ENCODE results near the gene HSPA6. TPM values are rescaled to one million over a fixed set of nuclear protein-coding genes. Genes with fewer than 3 reads are reported as not detected.
"Not testable (repeated sequence)": the region's sequence is repeated elsewhere in the genome, so short reads cannot be mapped to it uniquely, and the experiment has no call there.

Gene HSPA6
- total RNA-seq, 1 donor from 2014 or later = 0.99 TPM

DNA sequence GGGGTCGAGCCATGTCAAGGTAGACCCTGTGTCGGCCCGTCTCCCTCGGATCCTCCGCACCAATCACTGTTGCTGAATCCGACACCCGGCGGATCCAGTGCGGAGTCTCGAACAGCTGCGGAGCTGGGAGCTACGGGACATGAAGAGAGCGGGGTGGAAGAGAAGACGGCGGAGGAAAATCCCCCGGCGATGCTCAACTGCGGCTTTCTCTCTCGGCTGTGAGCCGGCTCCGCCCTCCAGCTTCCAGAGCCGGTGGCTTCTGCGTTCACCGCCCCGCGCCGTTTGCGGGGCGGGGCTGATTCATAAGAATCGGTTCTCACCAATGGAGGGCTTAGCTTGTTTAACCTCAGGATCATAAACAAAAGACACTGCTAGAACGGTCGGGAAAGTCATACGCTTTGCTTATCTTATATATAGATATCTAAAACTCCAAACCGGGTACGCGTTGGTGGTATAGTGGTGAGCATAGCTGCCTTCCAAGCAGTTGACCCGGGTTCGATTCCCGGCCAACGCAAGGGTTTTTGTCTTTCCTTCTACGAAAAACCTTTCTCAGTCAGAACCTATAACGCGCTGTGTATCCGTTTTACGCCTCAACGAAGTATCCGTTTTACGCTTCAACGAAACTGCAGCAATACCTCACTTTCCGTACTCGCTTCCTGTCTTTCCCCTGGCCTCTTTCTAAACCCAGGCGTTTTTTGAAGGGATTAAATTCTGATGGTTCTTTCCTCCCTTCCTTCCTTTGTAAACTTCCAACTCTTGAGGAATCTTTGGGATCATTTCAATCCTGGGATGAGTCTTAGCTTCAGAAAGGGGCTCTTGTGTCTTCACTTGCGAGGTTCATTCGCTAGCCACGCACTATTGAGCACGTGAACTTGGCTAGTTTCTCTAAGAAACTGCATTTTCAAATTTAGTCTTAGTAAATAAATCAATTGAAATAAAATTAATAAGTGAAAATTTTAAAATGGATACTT lies 6.6 kb downstream of the HSPA6 start:
- not testable (repeated sequence) for H3K9me3 Mint-ChIP-seq; H3K36me3 Mint-ChIP-seq (ENCODE audit: low read depth)
- Mint-ChIP-seq H3K27ac (peak overlapping the region; percentile 90), H3K27me3 (ENCODE audit: insufficient read depth) (peaks cover 23% of the 10 kb centered on the region), H3K4me1 (ENCODE audit: low read depth) (peaks cover 18% of the 10 kb centered on the region), H3K4me3 (peak overlapping the region; percentile 89)
- intact Hi-C loops (cut with micrococcal nuclease) = loop anchor here (1.0 to 10.0 kb wide), 7 partner anchors 9 to 210 kb away; no protein-coding TSS in a partner anchor
- peak; percentile 86 for DNase-seq (ENCODE audit: low spot score)

DNA sequence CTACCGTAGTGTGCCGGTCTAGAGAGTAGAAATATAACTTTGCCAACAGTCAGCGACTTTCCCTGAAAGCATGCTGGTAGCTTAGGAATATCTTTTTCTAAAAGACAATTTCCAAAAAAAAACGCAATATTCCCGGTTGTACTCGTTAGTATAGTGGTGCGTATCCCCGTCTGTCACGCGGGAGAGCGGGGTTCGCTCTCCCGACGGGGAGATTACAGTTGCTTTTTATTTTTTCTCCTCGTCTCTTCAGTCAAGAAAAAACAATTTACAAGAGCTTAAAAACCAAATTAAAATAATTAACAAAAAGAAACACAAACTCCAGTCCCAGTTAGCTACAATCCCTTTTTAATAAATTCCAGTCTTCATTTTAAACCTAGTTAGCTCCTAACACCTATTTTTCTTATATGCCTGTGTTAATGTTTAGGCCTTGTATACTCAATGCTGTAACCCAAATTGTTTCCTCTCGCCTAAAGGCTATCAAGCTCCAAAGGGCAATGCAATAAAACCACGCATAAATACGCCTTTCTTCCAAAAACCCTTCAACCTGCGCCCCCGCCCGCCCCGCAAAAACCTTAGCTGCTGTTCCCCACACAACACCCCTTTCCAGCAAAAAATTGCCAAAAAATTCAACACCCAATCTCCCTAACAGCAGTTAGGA lies 7.8 kb downstream of the HSPA6 start:
- peaks cover 23% of the 10 kb centered on the region for H3K4me1 Mint-ChIP-seq (ENCODE audit: low read depth)
- H3K9me3 Mint-ChIP-seq = peaks cover 5% of the 10 kb centered on the region
- intact Hi-C loops (cut with micrococcal nuclease) = loop anchor here (1.0 to 10.0 kb wide), 5 partner anchors 8 to 135 kb away; no protein-coding TSS in a partner anchor
- peaks cover 18% of the 10 kb centered on the region for H3K27me3 Mint-ChIP-seq (ENCODE audit: insufficient read depth)
- peak overlapping the region; percentile 58 for H3K27ac Mint-ChIP-seq
- H3K36me3 Mint-ChIP-seq (ENCODE audit: low read depth) = no peaks in the 10 kb centered on the region
- peak overlapping the region; percentile 22 for H3K4me3 Mint-ChIP-seq
- no peak for DNase-seq (ENCODE audit: low spot score)

DNA sequence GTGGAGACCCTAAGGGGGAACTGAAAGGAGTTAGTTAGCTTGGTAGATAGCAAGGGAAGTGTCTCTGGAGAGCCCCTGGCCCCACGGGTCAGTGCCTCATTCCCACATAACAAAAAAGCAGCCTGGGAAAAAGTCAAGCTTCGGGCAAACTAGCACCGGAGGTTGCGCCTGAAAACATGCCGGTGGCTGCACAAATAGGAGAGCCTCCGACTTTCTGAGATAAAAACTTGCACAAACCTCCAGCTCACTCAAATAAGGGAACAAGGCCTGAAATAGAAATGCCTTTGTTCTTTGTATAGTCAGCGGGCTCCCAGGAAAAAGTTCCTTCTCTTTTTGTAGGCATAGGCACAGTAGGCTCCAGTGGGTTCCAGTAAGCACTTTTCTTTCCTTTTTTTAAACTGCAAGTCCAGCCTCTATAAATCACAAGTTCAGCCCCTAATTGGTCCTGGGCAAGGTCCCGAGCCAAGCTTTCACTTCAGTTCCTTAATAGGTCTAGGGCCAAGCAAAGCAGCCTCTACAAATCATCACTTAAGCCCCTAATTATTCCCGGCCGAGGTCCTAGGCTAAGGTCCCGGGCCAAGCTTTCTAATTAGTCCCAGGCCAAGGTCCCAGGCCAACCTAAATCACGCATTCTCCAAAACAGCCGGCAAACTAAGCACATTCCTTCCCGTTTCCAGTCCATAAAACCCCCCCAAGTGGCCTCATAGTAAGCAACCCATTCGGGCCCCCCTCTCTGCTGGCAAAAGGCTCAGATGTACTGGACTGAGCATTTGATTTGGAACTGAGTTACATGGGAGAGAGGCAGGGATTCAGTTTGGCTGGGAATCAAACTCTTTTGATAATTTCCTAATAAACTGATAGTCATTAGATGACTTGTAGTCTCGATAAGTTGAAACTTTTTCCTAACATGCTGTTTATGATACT lies 8.6 kb downstream of the HSPA6 start:
- peaks cover 19% of the 10 kb centered on the region for H3K27me3 Mint-ChIP-seq (ENCODE audit: insufficient read depth)
- H3K4me1 Mint-ChIP-seq (ENCODE audit: low read depth) = peaks cover 30% of the 10 kb centered on the region
- DNase-seq (ENCODE audit: low spot score); H3K27ac Mint-ChIP-seq; H3K36me3 Mint-ChIP-seq (ENCODE audit: low read depth): not testable (repeated sequence)
- intact Hi-C loops (cut with micrococcal nuclease) = loop anchor here (5.0 to 10.0 kb wide), 3 partner anchors 48 to 136 kb away; no protein-coding TSS in a partner anchor
- peaks cover 11% of the 10 kb centered on the region for H3K9me3 Mint-ChIP-seq
- H3K4me3 Mint-ChIP-seq = peak overlapping the region; percentile 22

DNA sequence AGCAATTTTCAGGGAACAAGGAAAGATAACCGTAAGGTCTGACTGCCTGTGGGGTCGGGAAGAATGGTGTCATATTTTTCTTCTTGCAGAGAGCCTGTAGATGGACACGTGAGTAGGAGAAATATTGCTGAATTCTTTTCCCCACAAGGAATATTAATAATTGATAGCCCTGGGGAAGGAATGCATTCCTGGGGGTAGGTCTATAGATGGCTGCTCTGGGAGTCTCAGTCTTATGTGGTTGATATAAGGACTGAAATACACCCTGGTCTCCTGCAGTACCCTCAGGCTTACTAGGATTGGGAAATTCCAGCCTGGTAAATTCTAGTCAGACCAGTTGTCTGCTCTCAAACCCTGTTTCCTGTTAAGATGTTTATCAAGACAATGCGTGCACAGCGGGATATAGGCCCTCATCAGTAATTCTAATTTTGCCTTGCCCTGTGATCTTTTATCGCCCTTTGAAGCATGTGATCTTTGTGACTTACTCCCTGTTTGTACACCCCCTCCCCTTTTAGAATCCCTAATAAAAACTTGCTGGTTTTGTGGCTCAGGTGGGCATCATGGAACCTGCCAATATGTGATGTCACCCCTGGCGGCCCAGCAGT lies 12.8 kb downstream of the HSPA6 start:
- not testable (repeated sequence) for DNase-seq (ENCODE audit: low spot score); H3K36me3 Mint-ChIP-seq (ENCODE audit: low read depth); H3K27me3 Mint-ChIP-seq (ENCODE audit: insufficient read depth); H3K4me3 Mint-ChIP-seq; H3K27ac Mint-ChIP-seq
- Mint-ChIP-seq H3K9me3 (peaks cover 15% of the 10 kb centered on the region), H3K4me1 (ENCODE audit: low read depth) (peaks cover 42% of the 10 kb centered on the region)
- intact Hi-C loops (cut with micrococcal nuclease) = loop anchor here (10.0 kb wide), 2 partner anchors 52 to 112 kb away; no protein-coding TSS in a partner anchor

DNA sequence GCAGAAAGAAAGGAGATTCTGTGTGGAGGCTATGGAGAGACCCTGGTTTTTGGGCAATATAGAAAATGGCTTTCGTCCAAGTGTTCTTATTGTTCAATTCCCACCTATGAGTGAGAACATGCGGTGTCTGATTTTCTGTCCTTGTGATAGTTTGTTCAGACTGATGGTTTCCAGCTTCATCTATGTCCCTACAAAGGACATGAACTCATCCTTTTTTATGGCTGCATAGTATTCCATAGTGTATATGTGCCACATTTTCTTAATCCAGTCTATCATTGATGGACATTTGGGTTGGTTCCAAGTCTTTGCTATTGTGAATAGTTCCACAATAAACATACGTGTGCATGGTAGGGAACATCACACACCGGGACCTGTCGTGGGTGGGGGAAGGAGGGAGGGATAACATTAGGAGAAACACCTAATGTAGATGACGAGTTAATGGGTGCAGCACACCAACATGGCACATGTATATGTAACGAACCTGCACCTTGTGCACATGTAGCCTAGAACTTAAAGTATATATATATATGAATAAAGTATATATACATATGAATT lies 14.7 kb downstream of the HSPA6 start:
- H3K36me3 Mint-ChIP-seq (ENCODE audit: low read depth); H3K27ac Mint-ChIP-seq; DNase-seq (ENCODE audit: low spot score); H3K27me3 Mint-ChIP-seq (ENCODE audit: insufficient read depth); H3K4me3 Mint-ChIP-seq: not testable (repeated sequence)
- Mint-ChIP-seq H3K9me3 (peaks cover 15% of the 10 kb centered on the region), H3K4me1 (ENCODE audit: low read depth) (peaks cover 52% of the 10 kb centered on the region)
- intact Hi-C loops (cut with micrococcal nuclease) = loop anchor here (10.0 kb wide), 2 partner anchors 54 to 114 kb away; no protein-coding TSS in a partner anchor

DNA sequence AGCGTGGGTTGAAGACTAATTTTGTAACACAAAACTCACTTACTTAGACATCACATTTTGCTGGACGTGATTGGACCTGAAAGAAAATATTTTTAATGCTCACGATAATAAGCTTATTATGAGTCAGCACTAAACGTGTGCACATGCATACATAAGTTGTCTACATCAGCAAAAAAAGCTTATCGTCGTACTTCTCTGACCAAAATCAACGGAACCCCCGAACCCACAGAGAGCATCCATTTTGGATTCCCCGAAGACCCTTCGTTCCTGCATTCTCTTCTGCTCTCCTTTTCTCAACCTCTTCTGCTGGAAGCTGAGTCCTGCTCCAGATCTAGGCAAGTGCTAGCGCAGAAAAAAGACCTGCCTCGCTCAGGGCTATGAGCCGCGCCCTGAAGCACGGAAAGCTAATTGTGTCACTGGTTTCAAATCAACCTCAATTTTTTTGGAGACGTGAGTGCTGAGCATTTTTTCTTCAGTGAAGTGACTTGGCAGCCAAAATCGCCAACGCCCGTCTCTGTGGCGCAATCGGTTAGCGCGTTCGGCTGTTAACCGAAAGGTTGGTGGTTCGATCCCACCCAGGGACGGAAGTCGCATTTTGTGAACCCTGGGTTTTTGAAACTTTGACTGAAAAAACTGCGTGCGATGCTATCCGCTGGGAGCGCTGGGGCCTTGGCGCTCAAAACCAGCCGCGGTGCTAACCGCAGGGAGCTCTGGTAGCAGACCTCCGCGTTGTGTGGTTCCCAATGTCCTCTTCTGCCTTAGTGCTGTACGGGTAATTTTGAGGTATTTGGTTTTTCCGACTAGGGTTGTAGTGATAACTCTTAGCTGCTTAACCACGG lies 15.6 kb downstream of the HSPA6 start:
- intact Hi-C loops (cut with micrococcal nuclease) = loop anchor here (1.0 to 10.0 kb wide), 7 partner anchors 9 to 204 kb away; no protein-coding TSS in a partner anchor
- peak overlapping the region; percentile 89 for H3K27ac Mint-ChIP-seq
- H3K36me3 Mint-ChIP-seq (ENCODE audit: low read depth); H3K27me3 Mint-ChIP-seq (ENCODE audit: insufficient read depth): not testable (repeated sequence)
- DNase-seq (ENCODE audit: low spot score) = peak; percentile 86
- H3K4me3 Mint-ChIP-seq = peak overlapping the region; percentile 85
- peaks cover 15% of the 10 kb centered on the region for H3K9me3 Mint-ChIP-seq
- H3K4me1 Mint-ChIP-seq (ENCODE audit: low read depth) = peaks cover 53% of the 10 kb centered on the region

DNA sequence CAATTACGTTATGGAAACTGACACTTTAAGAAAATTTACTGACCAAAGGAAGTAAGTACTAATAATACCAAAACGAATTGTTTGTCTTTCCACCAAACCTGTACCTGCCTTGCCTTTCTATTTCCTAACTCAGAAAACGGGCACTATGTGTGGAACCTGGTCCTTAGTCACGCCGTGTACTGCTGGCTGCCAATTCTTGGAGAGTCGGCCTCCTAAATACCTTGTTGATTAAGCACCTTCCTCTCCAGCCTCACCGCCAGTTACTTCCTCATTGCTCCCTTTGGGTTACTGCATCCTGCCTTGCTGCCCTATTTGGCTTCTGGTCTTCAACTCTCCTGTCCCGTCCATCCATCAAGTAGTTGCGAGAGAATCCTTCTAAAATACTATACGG lies 16.2 kb downstream of the HSPA6 start:
- Mint-ChIP-seq H3K9me3 (peaks cover 15% of the 10 kb centered on the region), H3K4me3 (peak overlapping the region; percentile 85), H3K27ac (peak overlapping the region; percentile 89), H3K4me1 (ENCODE audit: low read depth) (peaks cover 58% of the 10 kb centered on the region)
- intact Hi-C loops (cut with micrococcal nuclease) = loop anchor here (1.0 to 2.0 kb wide), 5 partner anchors 9 to 204 kb away; no protein-coding TSS in a partner anchor
- not testable (repeated sequence) for H3K36me3 Mint-ChIP-seq (ENCODE audit: low read depth); H3K27me3 Mint-ChIP-seq (ENCODE audit: insufficient read depth); DNase-seq (ENCODE audit: low spot score)

DNA sequence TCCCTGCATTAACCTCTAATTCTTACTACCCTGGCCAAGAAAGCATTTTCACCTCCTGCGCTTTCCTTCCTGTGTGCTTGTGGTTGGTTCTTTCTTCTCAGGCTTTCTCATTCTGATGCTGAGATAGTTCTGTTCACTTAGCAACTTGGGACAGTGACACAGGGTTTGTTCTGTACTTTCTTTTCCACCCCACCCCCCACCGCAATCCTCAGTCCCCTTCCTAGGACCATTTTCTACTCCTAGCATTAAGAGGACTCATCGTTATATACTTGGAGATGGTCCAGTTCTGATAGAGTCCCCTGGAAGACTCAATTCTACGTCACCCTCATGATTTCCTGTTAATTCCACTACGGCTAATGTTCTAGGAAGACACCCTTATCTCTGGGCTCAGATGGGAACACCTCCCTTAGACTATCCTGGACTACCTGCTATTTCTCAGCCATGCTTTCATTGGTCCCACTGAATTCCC lies 17.8 kb downstream of the HSPA6 start:
- peak; percentile 55 for DNase-seq (ENCODE audit: low spot score)
- H3K4me3 Mint-ChIP-seq = peak overlapping the region; percentile 45
- H3K27me3 Mint-ChIP-seq (ENCODE audit: insufficient read depth) = not testable (repeated sequence)

DNA sequence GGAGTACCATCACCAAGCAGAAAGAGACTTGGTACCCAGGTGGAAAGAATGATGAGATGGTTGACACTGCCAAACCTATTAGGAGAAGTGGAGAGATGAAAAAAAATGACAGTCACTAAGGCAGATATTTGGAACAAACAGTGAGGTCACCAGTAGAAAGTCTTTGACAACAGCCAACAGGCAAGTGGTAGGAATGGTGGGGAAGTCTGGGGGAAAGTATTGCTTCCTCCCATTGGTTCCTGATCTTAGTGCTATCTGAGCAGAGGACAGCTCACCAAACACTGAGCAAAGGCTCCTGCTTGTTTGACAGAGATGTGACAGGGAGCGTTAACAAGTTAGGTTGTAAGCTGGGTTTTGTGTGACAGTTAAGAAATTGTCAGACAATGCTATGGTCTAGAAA lies 18.8 kb downstream of the HSPA6 start:
- peak overlapping the region; percentile 13 for H3K27ac Mint-ChIP-seq
- H3K4me3 Mint-ChIP-seq; H3K9me3 Mint-ChIP-seq; H3K27me3 Mint-ChIP-seq (ENCODE audit: insufficient read depth); H3K36me3 Mint-ChIP-seq (ENCODE audit: low read depth); DNase-seq (ENCODE audit: low spot score); intact Hi-C loops (cut with micrococcal nuclease): not testable (repeated sequence)
- peaks cover 47% of the 10 kb centered on the region for H3K4me1 Mint-ChIP-seq (ENCODE audit: low read depth)

More for the DNA sequence above, 17.8 kb downstream of the HSPA6 start:
- peak overlapping the region; percentile 24 for H3K27ac Mint-ChIP-seq
- peaks cover 10% of the 10 kb centered on the region for H3K9me3 Mint-ChIP-seq
- peaks cover 54% of the 10 kb centered on the region for H3K4me1 Mint-ChIP-seq (ENCODE audit: low read depth)
- not testable (repeated sequence) for H3K36me3 Mint-ChIP-seq (ENCODE audit: low read depth)
- intact Hi-C loops (cut with micrococcal nuclease) = loop anchor here (1.0 kb wide), 1 partner anchor 188 kb away; no protein-coding TSS in a partner anchor

DNA sequence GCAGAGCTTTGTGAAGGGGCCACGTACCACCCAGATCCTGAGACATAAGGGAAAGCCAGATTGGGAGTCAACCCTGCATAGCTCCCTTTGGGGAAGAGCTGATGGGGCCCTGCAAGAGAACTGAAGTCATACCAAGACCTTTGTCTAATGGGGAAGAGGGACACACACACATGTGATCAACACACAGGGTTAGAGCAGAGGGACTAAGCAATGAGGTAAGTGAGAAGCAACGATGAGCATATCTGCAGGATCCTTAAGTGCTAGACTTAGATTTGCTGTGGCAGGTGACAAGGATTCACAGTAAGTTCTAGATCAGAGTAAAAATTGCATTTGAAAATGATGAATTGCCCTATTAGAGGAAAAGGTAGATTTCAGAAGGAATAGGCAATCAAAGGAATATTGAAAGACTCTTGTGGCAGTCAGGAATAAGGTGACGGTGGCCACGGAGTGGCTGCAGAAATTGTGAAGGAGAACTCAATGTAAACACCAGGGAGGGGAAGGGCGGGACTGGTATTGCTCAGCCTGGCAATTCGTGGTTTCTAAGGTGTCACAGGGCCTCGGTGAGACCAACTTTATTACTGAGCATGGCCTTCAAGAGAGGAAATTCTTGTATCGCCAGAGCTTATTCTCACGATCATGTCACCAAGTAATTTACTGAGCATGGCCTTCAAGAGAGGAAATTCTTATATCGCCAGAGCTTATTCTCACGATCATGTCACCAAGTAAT lies 20.8 kb downstream of the HSPA6 start:
- H3K27ac Mint-ChIP-seq; H3K27me3 Mint-ChIP-seq (ENCODE audit: insufficient read depth); H3K9me3 Mint-ChIP-seq; H3K4me3 Mint-ChIP-seq; H3K36me3 Mint-ChIP-seq (ENCODE audit: low read depth); DNase-seq (ENCODE audit: low spot score); intact Hi-C loops (cut with micrococcal nuclease): not testable (repeated sequence)
- H3K4me1 Mint-ChIP-seq (ENCODE audit: low read depth) = peaks cover 40% of the 10 kb centered on the region

Data from activated T-helper 1 cell treated with anti-CD3 and anti-CD28 coated beads, Interleukin-12 subunit alpha, Interleukin-12 subunit beta, Interleukin-2, Interleukin-4 antibody, amounts not matched to agents 30 ng/mL and 10 ng/mL and 1 ng/mL, durations not matched to agents 14 hours and 24 hours and 36 hours (primary cell).